Mesenchymal stem cell (in vitro differentiated cells and primary cell): ENCODE data around the gene TP53INP2.

Experiments used
- DNase-seq: peaks from one replicate; pipeline ENCODE4 v3.0.0-alpha.2; 2013
- H2AFZ ChIP-seq: one replicate; pipeline ENCODE4 v1.6.1; 2013; ENCODE audit warnings: low read depth, mild to moderate bottlenecking, control low read depth, inconsistent platforms, low read length, moderate library complexity
- H2AK5ac ChIP-seq: 2 replicates; pipeline ENCODE4 v1.6.1; 2013; ENCODE audit warnings: low read length, moderate library complexity, mild to moderate bottlenecking, inconsistent platforms; ENCODE audit not compliant: severe bottlenecking
- H2BK120ac ChIP-seq: one replicate; pipeline ENCODE4 v1.6.1; 2013; ENCODE audit warnings: low read depth, mild to moderate bottlenecking, inconsistent platforms, low read length, moderate library complexity
- H2BK12ac ChIP-seq, 2 experiments: one replicate each; pipeline ENCODE4 v1.6.1; 2013; ENCODE audit warnings: inconsistent platforms in 2 of 2, low read length in 2 of 2, mild to moderate bottlenecking in 2 of 2, moderate library complexity in 2 of 2, control low read depth in 1 of 2
- H2BK15ac ChIP-seq: one replicate; pipeline ENCODE4 v1.6.1; 2013; ENCODE audit warnings: mild to moderate bottlenecking, low read depth, inconsistent platforms; ENCODE audit not compliant: poor library complexity, severe bottlenecking
- H2BK5ac ChIP-seq: 2 replicates; pipeline ENCODE4 v1.6.1; 2013; ENCODE audit warnings: low read depth, mild to moderate bottlenecking, low read length, control low read depth, inconsistent platforms; ENCODE audit not compliant: poor library complexity, severe bottlenecking
- H3K14ac ChIP-seq, 2 experiments: one replicate each; pipeline ENCODE4 v1.6.1; 2013; ENCODE audit warnings: inconsistent platforms in 2 of 2, low read length in 2 of 2, control low read depth in 1 of 2, mild to moderate bottlenecking in 1 of 2, moderate library complexity in 1 of 2
- H3K18ac ChIP-seq, 2 experiments: one replicate each; pipeline ENCODE4 v1.6.1; 2013; ENCODE audit warnings: inconsistent platforms in 2 of 2, low read length in 2 of 2, control low read depth in 1 of 2, low read depth in 1 of 2, mild to moderate bottlenecking in 1 of 2
- H3K23ac ChIP-seq, 2 experiments: one replicate each; pipeline ENCODE4 v1.6.1; 2013; ENCODE audit warnings: inconsistent platforms in 2 of 2, low read length in 2 of 2, mild to moderate bottlenecking in 2 of 2, moderate library complexity in 2 of 2, control low read depth in 1 of 2
- H3K27ac ChIP-seq: 2 replicates; pipeline ENCODE4 v1.5.1; 2013; ENCODE audit warnings: mild to moderate bottlenecking, moderate library complexity, low read length, control low read depth, inconsistent platforms; ENCODE audit not compliant: poor library complexity, severe bottlenecking
- H3K27me3 ChIP-seq, 2 experiments: 2 replicates each; pipeline versions ENCODE4 v1.6.1 to v1.7.0; 2013; ENCODE audit warnings: low read length in 2 of 2, mild to moderate bottlenecking in 2 of 2, moderate library complexity in 2 of 2, control low read depth in 1 of 2, inconsistent platforms in 1 of 2; ENCODE audit not compliant: control insufficient read depth in 1 of 2, insufficient read depth in 1 of 2
- H3K36me3 ChIP-seq, 2 experiments: 2 replicates each; pipeline versions ENCODE4 v1.6.1 to v1.7.0; 2013; ENCODE audit warnings: low read length in 2 of 2, control low read depth in 1 of 2, inconsistent platforms in 1 of 2, low read depth in 1 of 2, mild to moderate bottlenecking in 1 of 2; ENCODE audit not compliant: insufficient read depth in 2 of 2, control insufficient read depth in 1 of 2
- H3K4ac ChIP-seq, 2 experiments: one replicate each; pipeline ENCODE4 v1.6.1; 2013; ENCODE audit warnings: inconsistent platforms in 2 of 2, low read length in 2 of 2, mild to moderate bottlenecking in 2 of 2, moderate library complexity in 2 of 2, control low read depth in 1 of 2, low read depth in 1 of 2
- H3K4me1 ChIP-seq: 2 replicates; pipeline ENCODE4 v1.6.1; 2013; ENCODE audit warnings: low read depth, low read length, control low read depth; ENCODE audit not compliant: control insufficient read depth, insufficient read depth
- H3K4me2 ChIP-seq: 2 replicates; pipeline ENCODE4 v1.6.1; 2013; ENCODE audit warnings: low read length, mild to moderate bottlenecking, inconsistent platforms; ENCODE audit not compliant: poor library complexity, severe bottlenecking
- H3K4me3 ChIP-seq, 2 experiments: 2 replicates each; pipeline versions ENCODE4 v1.5.1 to v1.7.0; 2013; ENCODE audit warnings: low read length in 2 of 2, mild to moderate bottlenecking in 2 of 2, control low read depth in 1 of 2, low read depth in 1 of 2; ENCODE audit not compliant: insufficient read depth in 1 of 2
- H3K79me1 ChIP-seq: replicated peaks from 2 replicates; pipeline ENCODE4 v1.6.1; 2013; ENCODE audit warnings: mild to moderate bottlenecking, control low read depth, low read length, inconsistent platforms; ENCODE audit not compliant: poor library complexity, severe bottlenecking
- H3K9ac ChIP-seq: 2 replicates; pipeline ENCODE4 v1.7.0; 2013; ENCODE audit warnings: mild to moderate bottlenecking, low read length, moderate library complexity
- H3K9me3 ChIP-seq: 2 replicates; pipeline ENCODE4 v1.7.0; 2013; ENCODE audit warnings: mild to moderate bottlenecking, low read length; ENCODE audit not compliant: control insufficient read depth
- H4K8ac ChIP-seq: one replicate; pipeline ENCODE4 v1.6.1; 2013; ENCODE audit warnings: inconsistent platforms, mild to moderate bottlenecking, low read length, moderate library complexity
- H4K91ac ChIP-seq: one replicate; pipeline ENCODE4 v1.6.1; 2013; ENCODE audit warnings: mild to moderate bottlenecking, low read length, inconsistent platforms
- WGBS: methylation state at CpG from one replicate; pipeline ENCODE4 v1.1.7; 2013; ENCODE audit warnings: mixed read lengths; 5-methylcytosine and 5-hydroxymethylcytosine counted together

TP53INP2 gene

GRCh38 chr20:34703061-34703423 is 1.1 kb upstream of the TP53INP2 start:
- WGBS, result 38% methylated on average over 3 of the region's 3 CpGs

GRCh38 chr20:34703424-34704176 is 544 bp upstream of the TP53INP2 start:
- Histone ChIP-seq H2AFZ (peak overlapping the region; percentile 30), H3K9ac (peak overlapping the region; percentile 92), H2BK120ac (peak overlapping the region; percentile 12), H2BK15ac (peak overlapping the region; percentile 90), H3K18ac (peak overlapping the region; percentile 14 to 59), H4K91ac (no peak overlapping the region), H4K8ac (peak overlapping the region; percentile 81), H3K23ac (no peak overlapping the region), H3K4me1 (peaks cover 13% of the 10 kb centered on the region), H3K9me3 (no peaks in the 10 kb centered on the region), H3K4me2 (peak overlapping the region; percentile 99), H3K36me3 (peaks cover 0 to 4% of the 10 kb centered on the region in 2 experiments), H3K27ac (peak overlapping the region; percentile 36), H3K14ac (peak overlapping the region in 1 of 2 experiments; percentile 78), H3K4me3 (peak overlapping the region; percentile 83 to 88), H3K27me3 (peaks cover 0 to 11% of the 10 kb centered on the region in 2 experiments), H3K79me1 (peaks cover 10% of the 10 kb centered on the region), H2AK5ac (no peak overlapping the region), H2BK12ac (peak overlapping the region in 1 of 2 experiments; percentile 57), H3K4ac (peak overlapping the region in 1 of 2 experiments; percentile 17), H2BK5ac (no peak overlapping the region)
- DNase-seq, result peak; percentile 86
- WGBS, result 2% methylated on average over 25 of the region's 38 CpGs

More at GRCh38 chr20:34703061-34703423, 1.1 kb upstream of the TP53INP2 start:
- peak overlapping the region; percentile 12 for H2BK120ac ChIP-seq
- H3K23ac ChIP-seq, result no peak overlapping the region
- no peak overlapping the region for H2BK15ac ChIP-seq
- peak overlapping the region in 1 of 2 experiments; percentile 57 for H2BK12ac ChIP-seq
- DNase-seq, result no peak
- H3K9ac ChIP-seq, result peak overlapping the region; percentile 92
- peaks cover 0 to 4% of the 10 kb centered on the region in 2 experiments for H3K36me3 ChIP-seq
- H4K8ac ChIP-seq, result no peak overlapping the region
- H3K4me3 ChIP-seq, result peak overlapping the region in 1 of 2 experiments; percentile 83
- peaks cover 10% of the 10 kb centered on the region for H3K79me1 ChIP-seq
- no peak overlapping the region for H4K91ac ChIP-seq
- no peak overlapping the region for H2AFZ ChIP-seq
- H2BK5ac ChIP-seq, result no peak overlapping the region
- no peak overlapping the region for H2AK5ac ChIP-seq
- peak overlapping the region in 1 of 2 experiments; percentile 17 for H3K4ac ChIP-seq
- peak overlapping the region; percentile 99 for H3K4me2 ChIP-seq
- H3K9me3 ChIP-seq, result no peaks in the 10 kb centered on the region
- H3K18ac ChIP-seq, result peak overlapping the region in 1 of 2 experiments; percentile 14
- H3K27ac ChIP-seq, result no peak overlapping the region
- H3K14ac ChIP-seq, result no peak overlapping the region
- H3K4me1 ChIP-seq, result peaks cover 13% of the 10 kb centered on the region
- H3K27me3 ChIP-seq, result peaks cover 0 to 17% of the 10 kb centered on the region in 2 experiments

- peaks cover 18% of the 10 kb centered on the region for H3K4me1 ChIP-seq
- WGBS, result 70% methylated on average over 5 of the region's 5 CpGs
Measured at GRCh38 chr20:34705008-34705396, 858 bp downstream of the TP53INP2 start.

More at GRCh38 chr20:34705008-34705396, 858 bp downstream of the TP53INP2 start:
- Histone ChIP-seq H4K91ac (peak overlapping the region; percentile 62), H3K4me2 (peak overlapping the region; percentile 58), H2BK120ac (no peak overlapping the region), H3K79me1 (peaks cover 10% of the 10 kb centered on the region), H2AFZ (no peak overlapping the region), H3K9me3 (no peaks in the 10 kb centered on the region), H3K36me3 (peaks cover 0 to 4% of the 10 kb centered on the region in 2 experiments), H3K27ac (no peak overlapping the region), H3K4ac (peak overlapping the region; percentile 10 to 67), H2BK12ac (no peak overlapping the region), H3K9ac (peak overlapping the region; percentile 92), H3K27me3 (peaks cover 0 to 11% of the 10 kb centered on the region in 2 experiments), H2BK15ac (no peak overlapping the region), H3K14ac (no peak overlapping the region), H3K18ac (peak overlapping the region; percentile 26 to 30), H3K4me3 (peak overlapping the region; percentile 83 to 88), H2BK5ac (no peak overlapping the region), H2AK5ac (no peak overlapping the region), H3K23ac (peak overlapping the region in 1 of 2 experiments; percentile 16), H4K8ac (no peak overlapping the region)
- DNase-seq, result no peak
